Activated T-cell treated with anti-CD3 and anti-CD28 coated beads, Interleukin-2, amount 50 U/mL, for 4 hours (primary cell): ENCODE data around the gene XCL2. TPM values are rescaled to one million over a fixed set of nuclear protein-coding genes. Genes with fewer than 3 reads are reported as not detected.
"Not testable (repeated sequence)": the region's sequence is repeated elsewhere in the genome, so short reads cannot be mapped to it uniquely, and the experiment has no call there.

Source experiments
- ATAC-seq, 2 donors: fragments of 200-7000 bp; cut with Tn5 transposase; one replicate each; pipeline ENCODE4 v1.10.0; 2021
- DNase-seq: peaks from one replicate; pipeline ENCODE4 v3.0.0-alpha.2; 2020
- H3K27me3 Mint-ChIP-seq: one replicate; pipeline ENCODE4 v1.8.0; 2021; ENCODE audit warnings: low read depth, mixed read lengths
- H3K36me3 Mint-ChIP-seq: one replicate; pipeline ENCODE4 v1.8.0; 2022; ENCODE audit warnings: mixed read lengths; ENCODE audit not compliant: insufficient read depth
- H3K4me1 Mint-ChIP-seq: one replicate; pipeline ENCODE4 v1.8.0; 2021; ENCODE audit warnings: low read depth, mixed read lengths
- H3K4me3 Mint-ChIP-seq: one replicate; pipeline ENCODE4 v1.8.0; 2021; ENCODE audit warnings: mild to moderate bottlenecking, moderate library complexity, mixed read lengths
- H3K9me3 Mint-ChIP-seq: one replicate; pipeline ENCODE4 v1.8.0; 2021; ENCODE audit warnings: mixed read lengths
- total RNA-seq, 3 donors: library from RNA; stranded (reverse); gene quantifications; one replicate each; pipeline ENCODE4 v1.2.1, GENCODE V29; 2021

The XCL2 gene
- 10 to 100 TPM; 14.0 to 79.9 (median 28.4) TPM for total RNA-seq

- H3K9me3 Mint-ChIP-seq, DNase-seq, H3K36me3 Mint-ChIP-seq, H3K27me3 Mint-ChIP-seq: not testable (repeated sequence)
- peak in 1 of 2 donors; percentile 58 for ATAC-seq
- peak within 1 kb of the TSS; percentile 75 for H3K4me3 Mint-ChIP-seq
- H3K4me1 Mint-ChIP-seq, result peaks cover 15% of the 10 kb centered on the region
Measured at GRCh38 chr1:168543840-168544498, at the start of gene XCL2. Gene XCL2, minus strand, starts transcription at chr1:168543997. Its CDS starts 33 bp downstream, at chr1:168543964.

GRCh38 chr1:168591641-168592250, 47.9 kb upstream of the XCL2 start:
- Mint-ChIP-seq H3K27me3 (peaks cover under 1% of the 10 kb centered on the region), H3K36me3 (no peaks in the 10 kb centered on the region), H3K4me1 (no peaks in the 10 kb centered on the region), H3K9me3 (peaks cover 4% of the 10 kb centered on the region), H3K4me3 (no peak overlapping the region)
- ATAC-seq (no peak), DNase-seq (no peak)

GRCh38 chr1:168591066-168591465, 47.3 kb upstream of the XCL2 start:
- Mint-ChIP-seq H3K9me3 (peaks cover 4% of the 10 kb centered on the region), H3K27me3 (no peaks in the 10 kb centered on the region), H3K36me3 (no peaks in the 10 kb centered on the region), H3K4me1 (no peaks in the 10 kb centered on the region), H3K4me3 (no peak overlapping the region)
- no peak for DNase-seq
- no peak for ATAC-seq

GRCh38 chr1:168589167-168589566, 45.4 kb upstream of the XCL2 start:
- Mint-ChIP-seq H3K27me3 (no peaks in the 10 kb centered on the region), H3K4me1 (no peaks in the 10 kb centered on the region), H3K4me3 (no peak overlapping the region), H3K9me3 (peaks cover 4% of the 10 kb centered on the region), H3K36me3 (no peaks in the 10 kb centered on the region)
- DNase-seq (no peak), ATAC-seq (no peak)

- H3K36me3 Mint-ChIP-seq, result no peaks in the 10 kb centered on the region
- H3K4me3 Mint-ChIP-seq, result no peak overlapping the region
- DNase-seq (no peak), ATAC-seq (no peak)
- no peaks in the 10 kb centered on the region for H3K4me1 Mint-ChIP-seq
- H3K27me3 Mint-ChIP-seq, result no peaks in the 10 kb centered on the region
- peaks cover 4% of the 10 kb centered on the region for H3K9me3 Mint-ChIP-seq
Measured at GRCh38 chr1:168585937-168586336, 42.1 kb upstream of the XCL2 start.

GRCh38 chr1:168585191-168585590, 41.4 kb upstream of the XCL2 start:
- no peaks in the 10 kb centered on the region for H3K36me3 Mint-ChIP-seq

GRCh38 chr1:168583571-168583970, 39.8 kb upstream of the XCL2 start:
- Mint-ChIP-seq H3K9me3 (peaks cover 4% of the 10 kb centered on the region), H3K27me3 (no peaks in the 10 kb centered on the region), H3K36me3 (no peaks in the 10 kb centered on the region), H3K4me1 (no peaks in the 10 kb centered on the region), H3K4me3 (no peak overlapping the region)
- DNase-seq (no peak), ATAC-seq (no peak)

More at GRCh38 chr1:168585191-168585590, 41.4 kb upstream of the XCL2 start:
- H3K9me3 Mint-ChIP-seq, result peaks cover 4% of the 10 kb centered on the region
- no peak overlapping the region for H3K4me3 Mint-ChIP-seq
- DNase-seq (no peak), ATAC-seq (no peak)
- no peaks in the 10 kb centered on the region for H3K27me3 Mint-ChIP-seq
- no peaks in the 10 kb centered on the region for H3K4me1 Mint-ChIP-seq

GRCh38 chr1:168582688-168583336, 39.0 kb upstream of the XCL2 start:
- no peak for ATAC-seq
- Mint-ChIP-seq H3K27me3 (no peaks in the 10 kb centered on the region), H3K4me1 (no peaks in the 10 kb centered on the region), H3K4me3 (no peak overlapping the region), H3K36me3 (no peaks in the 10 kb centered on the region), H3K9me3 (peaks cover 4% of the 10 kb centered on the region)
- no peak for DNase-seq

- H3K9me3 Mint-ChIP-seq, result no peaks in the 10 kb centered on the region
- H3K4me3 Mint-ChIP-seq, result no peak overlapping the region
- no peaks in the 10 kb centered on the region for H3K4me1 Mint-ChIP-seq
- no peak for DNase-seq
- ATAC-seq, result no peak
- no peaks in the 10 kb centered on the region for H3K36me3 Mint-ChIP-seq
- no peaks in the 10 kb centered on the region for H3K27me3 Mint-ChIP-seq
Measured at GRCh38 chr1:168581817-168582572, 38.2 kb upstream of the XCL2 start.

GRCh38 chr1:168580991-168581390, 37.2 kb upstream of the XCL2 start:
- H3K27me3 Mint-ChIP-seq, H3K9me3 Mint-ChIP-seq, H3K4me1 Mint-ChIP-seq, H3K36me3 Mint-ChIP-seq, DNase-seq, ATAC-seq, H3K4me3 Mint-ChIP-seq: not testable (repeated sequence)

GRCh38 chr1:168580290-168580689, 36.5 kb upstream of the XCL2 start:
- not testable (repeated sequence) for DNase-seq

GRCh38 chr1:168578531-168579185, 34.9 kb upstream of the XCL2 start:
- H3K4me3 Mint-ChIP-seq, result peak overlapping the region; percentile 48
- not testable (repeated sequence) for H3K4me1 Mint-ChIP-seq, H3K36me3 Mint-ChIP-seq, H3K27me3 Mint-ChIP-seq, ATAC-seq, H3K9me3 Mint-ChIP-seq, DNase-seq

More at GRCh38 chr1:168580290-168580689, 36.5 kb upstream of the XCL2 start:
- H3K4me1 Mint-ChIP-seq, H3K4me3 Mint-ChIP-seq, H3K9me3 Mint-ChIP-seq, H3K36me3 Mint-ChIP-seq, H3K27me3 Mint-ChIP-seq: not testable (repeated sequence)
- ATAC-seq, result peak in 1 of 2 donors; percentile 65

GRCh38 chr1:168576245-168576688, 32.5 kb upstream of the XCL2 start, which contains the start of gene XCL1:
Gene XCL1, plus strand, starts transcription at chr1:168576605. Its CDS starts 33 bp downstream, at chr1:168576638.
- peak within 1 kb of the TSS; percentile 71 for H3K4me3 Mint-ChIP-seq
- ATAC-seq (peak; percentile 50 to 60), DNase-seq (peak; percentile 6)
- H3K4me1 Mint-ChIP-seq, H3K9me3 Mint-ChIP-seq, H3K36me3 Mint-ChIP-seq, H3K27me3 Mint-ChIP-seq: not testable (repeated sequence)

- H3K27me3 Mint-ChIP-seq, H3K9me3 Mint-ChIP-seq, H3K36me3 Mint-ChIP-seq, H3K4me3 Mint-ChIP-seq, H3K4me1 Mint-ChIP-seq: not testable (repeated sequence)
- peak; percentile 6 for DNase-seq
- peak in 1 of 2 donors; percentile 40 for ATAC-seq
Measured at GRCh38 chr1:168574234-168574633, 30.4 kb upstream of the XCL2 start.
